Measurements from ENCODE around the gene GLIS1.

DNA sequence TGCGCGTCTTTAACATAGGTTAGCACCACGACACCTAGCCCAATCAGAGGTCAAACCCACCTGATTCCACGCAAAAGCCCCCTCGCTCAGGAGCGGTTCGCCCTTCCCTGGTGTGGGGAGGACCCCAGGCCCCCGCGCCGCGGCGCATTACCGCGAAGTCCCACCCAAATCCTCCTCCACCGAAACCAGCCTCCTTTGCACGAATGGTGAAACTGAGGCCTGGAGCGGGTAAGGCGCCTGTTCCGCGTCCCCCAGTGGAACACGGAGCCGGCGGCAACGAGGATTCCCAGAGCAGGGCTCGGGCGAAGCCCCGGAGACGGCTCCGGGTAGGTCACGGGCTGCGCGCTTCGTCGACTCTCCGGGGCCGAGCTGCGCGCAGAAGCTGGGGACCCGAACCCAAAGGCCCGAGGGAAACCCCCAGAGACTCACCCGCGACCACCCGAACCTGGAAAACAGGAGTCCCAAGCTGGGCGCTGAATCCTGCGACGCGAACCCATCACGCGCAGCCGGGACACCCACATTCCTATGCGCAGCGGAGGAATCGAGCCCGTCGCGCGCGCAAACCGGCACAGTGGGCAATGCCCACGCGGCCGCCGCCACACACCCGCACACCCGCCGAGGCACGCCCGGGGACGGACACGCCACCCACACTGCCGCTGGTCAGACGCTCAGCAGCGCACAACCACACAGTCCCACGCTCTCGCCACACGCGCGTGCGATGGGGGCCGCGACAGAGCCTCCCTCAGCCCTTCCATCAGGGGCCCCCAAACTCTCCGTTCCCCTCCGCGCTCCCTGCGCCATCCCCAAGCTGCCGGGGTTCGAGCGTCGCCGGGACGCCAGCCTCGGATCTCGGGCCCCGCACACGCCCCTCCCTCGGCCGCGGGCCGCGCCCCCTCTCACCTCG lies 507 bp downstream of the GLIS1 start:
- TF ChIP-seq POLR2A (IDR thresholded peaks at IDR 0.05; ENCODE audit: extremely low read depth, insufficient read length) (no peak), CTCF (IDR thresholded peaks at IDR 0.05; ENCODE audit: low read depth, low read length) (no peak), MAX (IDR thresholded peaks at IDR 0.05; ENCODE audit: low read depth, low read length) (no peak), MYC (IDR thresholded peaks at IDR 0.05; ENCODE audit: low read depth, low read length) (no peak)

Measured in NB4 (cell line).